Stimulated activated naive CD8-positive, alpha-beta T cell treated with anti-CD3 and anti-CD28 coated beads, Interleukin-15, Interleukin-2, amounts not matched to agents 100 ng/mL and 50 ng/mL, for 24 hours (primary cell): ENCODE measurements around the gene CFAP161.
A peak's percentile ranks its signal among the peaks of the same experiment; 100 is the strongest.

Experiments
- H3K27ac Mint-ChIP-seq: one replicate; pipeline ENCODE4 v1.8.0; 2021; ENCODE audit warnings: mild to moderate bottlenecking, mixed read lengths
- H3K27me3 Mint-ChIP-seq: one replicate; pipeline ENCODE4 v1.8.0; 2021; ENCODE audit warnings: mixed read lengths
- H3K36me3 Mint-ChIP-seq: one replicate; pipeline ENCODE4 v1.8.0; 2021; ENCODE audit warnings: low read depth, mixed read lengths
- H3K4me1 Mint-ChIP-seq: one replicate; pipeline ENCODE4 v1.8.0; 2021; ENCODE audit warnings: low read depth, mixed read lengths
- H3K4me3 Mint-ChIP-seq: one replicate; pipeline ENCODE4 v1.8.0; 2021; ENCODE audit warnings: mild to moderate bottlenecking, mixed read lengths
- H3K9me3 Mint-ChIP-seq: one replicate; pipeline ENCODE4 v1.8.0; 2021; ENCODE audit warnings: mixed read lengths

Gene CFAP161

GRCh38 chr15:81160312-81161159 is 26.5 kb downstream of the CFAP161 start:
- Mint-ChIP-seq H3K27ac (no peak overlapping the region), H3K4me1 (peaks cover 20% of the 10 kb centered on the region), H3K9me3 (no peaks in the 10 kb centered on the region), H3K4me3 (no peak overlapping the region), H3K36me3 (no peaks in the 10 kb centered on the region), H3K27me3 (no peaks in the 10 kb centered on the region)

- H3K36me3 Mint-ChIP-seq = no peaks in the 10 kb centered on the region
- H3K4me1 Mint-ChIP-seq = peaks cover 20% of the 10 kb centered on the region
- peak overlapping the region; percentile 9 for H3K27ac Mint-ChIP-seq
- H3K9me3 Mint-ChIP-seq = no peaks in the 10 kb centered on the region
- no peaks in the 10 kb centered on the region for H3K27me3 Mint-ChIP-seq
- H3K4me3 Mint-ChIP-seq = peak overlapping the region; percentile 30
Observed at GRCh38 chr15:81161160-81161673, 27.1 kb downstream of the CFAP161 start.

DNA sequence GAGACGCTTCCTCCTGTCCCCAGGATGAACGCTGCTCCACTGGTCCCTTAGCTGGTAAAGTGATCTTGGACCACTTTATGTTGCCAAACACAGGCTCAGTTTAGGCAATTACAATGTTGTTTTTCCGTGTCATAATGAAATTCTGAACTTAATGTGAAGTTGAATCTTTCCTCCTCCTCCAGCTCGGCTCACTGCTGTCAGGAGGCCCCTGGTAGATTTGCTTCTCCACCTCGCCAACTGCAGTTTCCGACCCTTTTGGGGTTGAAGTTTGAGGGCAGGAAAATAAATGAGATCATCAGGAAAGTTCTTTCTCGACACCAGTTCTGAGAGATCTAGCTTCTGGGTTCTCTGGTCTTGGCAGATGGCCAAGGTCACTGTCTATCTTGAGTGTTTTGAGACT is 27.8 kb downstream of the CFAP161 start:
- Mint-ChIP-seq H3K27me3 (no peaks in the 10 kb centered on the region), H3K4me3 (peak overlapping the region; percentile 30), H3K27ac (peak overlapping the region; percentile 9), H3K4me1 (peaks cover 20% of the 10 kb centered on the region), H3K9me3 (no peaks in the 10 kb centered on the region), H3K36me3 (no peaks in the 10 kb centered on the region)

DNA sequence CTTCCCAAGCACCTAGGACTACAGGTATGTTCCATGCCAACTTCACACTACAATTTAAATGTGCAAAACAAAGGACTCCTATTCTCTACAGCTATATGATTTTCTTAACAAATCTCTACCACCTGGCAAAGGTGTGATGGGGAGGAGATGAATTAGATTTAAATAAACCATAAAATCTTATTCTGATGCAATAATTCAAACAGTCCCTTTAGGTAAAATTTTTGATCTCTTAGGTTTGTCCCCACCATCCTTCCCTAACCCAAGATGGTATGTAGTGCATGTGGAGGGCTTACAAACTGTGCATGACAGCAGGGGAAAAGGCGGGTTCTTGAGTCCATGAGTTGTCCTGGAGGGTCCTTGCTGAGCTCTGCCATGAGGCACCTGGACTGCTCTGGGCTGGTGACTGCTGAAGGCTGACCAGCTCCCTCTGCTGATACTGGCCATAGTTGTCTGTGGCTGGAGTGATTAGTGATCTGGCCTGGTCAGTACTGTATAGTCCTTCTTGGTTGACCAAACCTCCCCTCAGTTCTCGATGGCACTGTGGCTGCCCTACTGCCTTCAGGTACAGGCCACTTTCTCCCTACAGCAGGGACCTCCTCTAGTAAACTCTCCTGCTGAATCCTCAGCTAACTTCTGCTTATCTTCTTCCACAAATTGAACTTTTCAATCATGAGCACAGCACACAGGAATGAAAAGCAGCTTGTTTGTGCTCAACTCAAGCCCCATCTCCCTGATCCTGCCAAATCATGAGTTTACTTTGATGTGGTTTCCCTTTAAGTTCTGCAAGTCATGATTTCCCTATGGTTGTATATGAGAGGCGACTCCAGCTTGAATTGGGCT is 30.1 kb downstream of the CFAP161 start:
- no peak overlapping the region for H3K4me3 Mint-ChIP-seq
- peaks cover 20% of the 10 kb centered on the region for H3K4me1 Mint-ChIP-seq
- H3K27ac Mint-ChIP-seq = no peak overlapping the region
- no peaks in the 10 kb centered on the region for H3K36me3 Mint-ChIP-seq
- H3K27me3 Mint-ChIP-seq = no peaks in the 10 kb centered on the region
- H3K9me3 Mint-ChIP-seq = no peaks in the 10 kb centered on the region

- Mint-ChIP-seq H3K36me3 (no peaks in the 10 kb centered on the region), H3K9me3 (no peaks in the 10 kb centered on the region), H3K4me3 (no peak overlapping the region), H3K27ac (no peak overlapping the region), H3K4me1 (peaks cover 20% of the 10 kb centered on the region), H3K27me3 (no peaks in the 10 kb centered on the region)
Observed at GRCh38 chr15:81165535-81165934, 31.5 kb downstream of the CFAP161 start.

- peaks cover 9% of the 10 kb centered on the region for H3K4me1 Mint-ChIP-seq
- H3K9me3 Mint-ChIP-seq = no peaks in the 10 kb centered on the region
- no peaks in the 10 kb centered on the region for H3K36me3 Mint-ChIP-seq
- no peak overlapping the region for H3K4me3 Mint-ChIP-seq
- no peak overlapping the region for H3K27ac Mint-ChIP-seq
- H3K27me3 Mint-ChIP-seq = peaks cover 7% of the 10 kb centered on the region
Observed at GRCh38 chr15:81166636-81167305, 32.7 kb downstream of the CFAP161 start.

GRCh38 chr15:81168131-81168526 is 34.1 kb downstream of the CFAP161 start:
- no peaks in the 10 kb centered on the region for H3K36me3 Mint-ChIP-seq
- no peaks in the 10 kb centered on the region for H3K4me1 Mint-ChIP-seq
- peaks cover 17% of the 10 kb centered on the region for H3K27me3 Mint-ChIP-seq
- no peak overlapping the region for H3K27ac Mint-ChIP-seq
- H3K4me3 Mint-ChIP-seq = no peak overlapping the region
- H3K9me3 Mint-ChIP-seq = no peaks in the 10 kb centered on the region

DNA sequence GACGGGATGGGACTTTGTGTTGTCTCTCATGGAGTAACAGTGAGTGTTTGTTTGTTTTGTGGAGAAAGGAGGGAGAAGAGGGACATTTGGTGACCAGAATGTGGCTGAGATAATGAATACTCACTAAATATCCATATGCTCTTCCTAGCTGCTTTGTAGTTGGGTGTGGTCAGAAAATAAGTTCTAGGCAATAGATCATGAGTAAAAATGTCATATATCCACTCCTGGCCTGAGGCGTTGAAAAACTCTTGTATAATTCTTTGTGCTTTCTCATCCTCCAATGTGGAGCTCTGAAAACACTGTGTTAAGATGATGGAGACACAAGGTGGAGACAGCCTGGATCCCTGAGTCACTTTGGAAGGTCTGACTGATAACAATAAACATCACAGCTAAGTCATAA is 34.6 kb downstream of the CFAP161 start:
- peaks cover 17% of the 10 kb centered on the region for H3K27me3 Mint-ChIP-seq

GRCh38 chr15:81170511-81170910 is 36.4 kb downstream of the CFAP161 start:
- Mint-ChIP-seq H3K9me3 (no peaks in the 10 kb centered on the region), H3K27me3 (peaks cover 17% of the 10 kb centered on the region), H3K36me3 (no peaks in the 10 kb centered on the region), H3K27ac (no peak overlapping the region), H3K4me3 (no peak overlapping the region), H3K4me1 (no peaks in the 10 kb centered on the region)

More for the DNA sequence above, 34.6 kb downstream of the CFAP161 start:
- Mint-ChIP-seq H3K27ac (no peak overlapping the region), H3K4me1 (no peaks in the 10 kb centered on the region), H3K36me3 (no peaks in the 10 kb centered on the region), H3K4me3 (no peak overlapping the region), H3K9me3 (no peaks in the 10 kb centered on the region)

- H3K27me3 Mint-ChIP-seq = peaks cover 17% of the 10 kb centered on the region
- no peak overlapping the region for H3K27ac Mint-ChIP-seq
- H3K36me3 Mint-ChIP-seq = no peaks in the 10 kb centered on the region
- no peak overlapping the region for H3K4me3 Mint-ChIP-seq
- no peaks in the 10 kb centered on the region for H3K9me3 Mint-ChIP-seq
- H3K4me1 Mint-ChIP-seq = no peaks in the 10 kb centered on the region
Observed at GRCh38 chr15:81171286-81171685, 37.2 kb downstream of the CFAP161 start.

- Mint-ChIP-seq H3K9me3 (no peaks in the 10 kb centered on the region), H3K4me1 (no peaks in the 10 kb centered on the region), H3K36me3 (no peaks in the 10 kb centered on the region), H3K27me3 (peaks cover 17% of the 10 kb centered on the region), H3K4me3 (no peak overlapping the region), H3K27ac (no peak overlapping the region)
Observed at GRCh38 chr15:81174125-81174791, 40.2 kb downstream of the CFAP161 start.

GRCh38 chr15:81174792-81175327 is 40.8 kb downstream of the CFAP161 start:
- Mint-ChIP-seq H3K9me3 (no peaks in the 10 kb centered on the region), H3K27ac (no peak overlapping the region), H3K27me3 (peaks cover 17% of the 10 kb centered on the region), H3K4me1 (no peaks in the 10 kb centered on the region), H3K36me3 (no peaks in the 10 kb centered on the region), H3K4me3 (no peak overlapping the region)

GRCh38 chr15:81175496-81175895 is 41.4 kb downstream of the CFAP161 start:
- Mint-ChIP-seq H3K27me3 (peaks cover 17% of the 10 kb centered on the region), H3K4me3 (no peak overlapping the region), H3K27ac (no peak overlapping the region), H3K36me3 (no peaks in the 10 kb centered on the region), H3K9me3 (no peaks in the 10 kb centered on the region), H3K4me1 (no peaks in the 10 kb centered on the region)

- H3K27ac Mint-ChIP-seq = no peak overlapping the region
- H3K27me3 Mint-ChIP-seq = peaks cover 16% of the 10 kb centered on the region
- no peaks in the 10 kb centered on the region for H3K36me3 Mint-ChIP-seq
Observed at GRCh38 chr15:81176291-81176893, 42.3 kb downstream of the CFAP161 start.

More at GRCh38 chr15:81176291-81176893, 42.3 kb downstream of the CFAP161 start:
- no peak overlapping the region for H3K4me3 Mint-ChIP-seq
- H3K4me1 Mint-ChIP-seq = no peaks in the 10 kb centered on the region
- no peaks in the 10 kb centered on the region for H3K9me3 Mint-ChIP-seq
